SU-DHL-6 (cell line): ENCODE data around the gene ANKS1A.

Experiments used
- EZH2phosphoT487 ChIP-seq: fragments of 200-600 bp; sonication (generic), shearing (Covaris generic); conservative IDR thresholded peaks from 2 replicates; pipeline ENCODE4 v1.6.1; 2018; ENCODE audit warnings: mild to moderate bottlenecking, antibody characterized with exemption, low read length, moderate library complexity, mixed read lengths
- TF ChIP-seq, protein P1 (sequence below): fragments of 200-600 bp; sonication (generic); IDR thresholded peaks from one replicate; pipeline ENCODE4 v1.5.1; 2017; ENCODE audit warnings: antibody characterized with exemption, mild to moderate bottlenecking, low read length, moderate library complexity; ENCODE audit not compliant: insufficient read depth, poor library complexity, severe bottlenecking

DNA sequence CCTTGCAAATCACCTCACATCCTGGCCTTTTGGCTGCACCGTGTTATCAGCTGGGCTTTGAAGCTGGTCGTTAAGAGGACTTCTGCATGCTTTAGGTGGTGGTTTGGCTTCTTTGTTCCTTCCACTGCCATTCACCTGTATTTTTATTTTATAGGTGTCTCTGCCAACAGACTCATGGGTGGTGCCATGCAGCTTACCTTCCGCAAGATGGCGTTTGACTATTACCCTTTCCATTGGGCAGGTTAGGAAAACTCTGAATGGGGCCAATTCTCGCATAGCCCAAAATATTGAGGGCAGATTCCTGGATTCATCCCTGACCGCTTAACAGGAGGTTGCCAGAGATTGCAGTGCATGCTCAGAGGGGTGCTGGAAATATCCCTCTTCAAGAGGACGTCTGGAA lies 33.6 kb upstream of the ANKS1A start:
- TF ChIP-seq, protein P1, sequence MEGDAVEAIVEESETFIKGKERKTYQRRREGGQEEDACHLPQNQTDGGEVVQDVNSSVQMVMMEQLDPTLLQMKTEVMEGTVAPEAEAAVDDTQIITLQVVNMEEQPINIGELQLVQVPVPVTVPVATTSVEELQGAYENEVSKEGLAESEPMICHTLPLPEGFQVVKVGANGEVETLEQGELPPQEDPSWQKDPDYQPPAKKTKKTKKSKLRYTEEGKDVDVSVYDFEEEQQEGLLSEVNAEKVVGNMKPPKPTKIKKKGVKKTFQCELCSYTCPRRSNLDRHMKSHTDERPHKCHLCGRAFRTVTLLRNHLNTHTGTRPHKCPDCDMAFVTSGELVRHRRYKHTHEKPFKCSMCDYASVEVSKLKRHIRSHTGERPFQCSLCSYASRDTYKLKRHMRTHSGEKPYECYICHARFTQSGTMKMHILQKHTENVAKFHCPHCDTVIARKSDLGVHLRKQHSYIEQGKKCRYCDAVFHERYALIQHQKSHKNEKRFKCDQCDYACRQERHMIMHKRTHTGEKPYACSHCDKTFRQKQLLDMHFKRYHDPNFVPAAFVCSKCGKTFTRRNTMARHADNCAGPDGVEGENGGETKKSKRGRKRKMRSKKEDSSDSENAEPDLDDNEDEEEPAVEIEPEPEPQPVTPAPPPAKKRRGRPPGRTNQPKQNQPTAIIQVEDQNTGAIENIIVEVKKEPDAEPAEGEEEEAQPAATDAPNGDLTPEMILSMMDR = no peak
- no peak for TF ChIP-seq EZH2phosphoT487
